HG03439 (cell line): ENCODE results near the gene ITGA1.

Experiments
- ATAC-seq: cut with Tn5 transposase; IDR thresholded peaks from one replicate; pipeline ENCODE4 v1.9.1; 2021; ENCODE audit warnings: mild to moderate bottlenecking, moderate library complexity; ENCODE audit not compliant: unreplicated experiment

Gene ITGA1

GRCh38 chr5:52893863-52894262, 106.1 kb downstream of the ITGA1 start:
- ATAC-seq = no peak

- ATAC-seq = no peak
Measured at GRCh38 chr5:52894451-52894850, 106.7 kb downstream of the ITGA1 start.

- ATAC-seq = no peak
Measured at GRCh38 chr5:52895075-52895474, 107.4 kb downstream of the ITGA1 start.

- no peak for ATAC-seq
Measured at GRCh38 chr5:52895572-52896413, 108.1 kb downstream of the ITGA1 start.

- ATAC-seq = no peak
Measured at GRCh38 chr5:52896534-52897237, 109.0 kb downstream of the ITGA1 start.

GRCh38 chr5:52897238-52897614, 109.5 kb downstream of the ITGA1 start:
- ATAC-seq = no peak

- ATAC-seq = no peak
Measured at GRCh38 chr5:52898961-52899680, 111.4 kb downstream of the ITGA1 start.

- no peak for ATAC-seq
Measured at GRCh38 chr5:52903142-52903541, 115.4 kb downstream of the ITGA1 start.

GRCh38 chr5:52906343-52906742, 118.6 kb downstream of the ITGA1 start:
- no peak for ATAC-seq

GRCh38 chr5:52906845-52907244, 119.1 kb downstream of the ITGA1 start:
- no peak for ATAC-seq

GRCh38 chr5:52909192-52909591, 121.5 kb downstream of the ITGA1 start:
- no peak for ATAC-seq

- ATAC-seq = no peak
Measured at GRCh38 chr5:52910071-52910470, 122.4 kb downstream of the ITGA1 start.

GRCh38 chr5:52915176-52915875, 127.6 kb downstream of the ITGA1 start:
- peak; percentile 98 for ATAC-seq

GRCh38 chr5:52920929-52921328, 133.2 kb downstream of the ITGA1 start:
- ATAC-seq = no peak

GRCh38 chr5:52922384-52922783, 134.7 kb downstream of the ITGA1 start:
- ATAC-seq = no peak

GRCh38 chr5:52924456-52924855, 136.7 kb downstream of the ITGA1 start:
- no peak for ATAC-seq

- ATAC-seq = no peak
Measured at GRCh38 chr5:52925001-52925400, 137.3 kb downstream of the ITGA1 start.

- ATAC-seq = no peak
Measured at GRCh38 chr5:52928689-52929088, 141.0 kb downstream of the ITGA1 start.

- no peak for ATAC-seq
Measured at GRCh38 chr5:52938226-52938625, 150.5 kb downstream of the ITGA1 start.

GRCh38 chr5:52943285-52943684, 155.6 kb downstream of the ITGA1 start:
- no peak for ATAC-seq

GRCh38 chr5:52943808-52944207, 156.1 kb downstream of the ITGA1 start:
- ATAC-seq = no peak
